Renal pelvis (tissue), 12 donors: ENCODE measurements around the gene OOEP. TPM values are rescaled to one million over a fixed set of nuclear protein-coding genes. Genes with fewer than 3 reads are reported as not detected.
"Not testable (repeated sequence)": the region's sequence is repeated elsewhere in the genome, so short reads cannot be mapped to it uniquely, and the experiment has no call there.

ENCODE experiments used
- DNase-seq: peaks from one replicate; pipeline ENCODE4 v3.0.0-alpha.2; 2013
- long read RNA-seq, 16 experiments: transcript quantifications; one replicate each; lab custom pipeline, GENCODE V29; 2026
- polyA plus RNA-seq, 3 donors: library from polyadenylated mRNA; unstranded; fragments of 120-200 nt; gene quantifications; one replicate each; pipeline ENCODE4 v1.2.1, GENCODE V29; 2013; ENCODE audit not compliant: insufficient read length in 3 of 3

Gene OOEP
- under 1 TPM in 2 of 3 donors, not detected in 1; 0.16 to 0.79 TPM for polyA plus RNA-seq
- long read RNA-seq, donor 1 = 0 reads
- long read RNA-seq, donor 2 = 0 reads
- long read RNA-seq, donor 3 = 0 reads
- long read RNA-seq, donor 4 = 0 reads
- long read RNA-seq, donor 5 = 0 reads
- long read RNA-seq, donor 6 = 0 reads
- long read RNA-seq, donor 7 = 0 reads
- long read RNA-seq, donor 8 = 0 reads
- long read RNA-seq, donor 9 = 0 reads
- long read RNA-seq, donor 10 = 0 reads
- long read RNA-seq, donor 11 = 0 reads
- long read RNA-seq, donor 12 = 0 reads
- long read RNA-seq, donor 13 = 0 reads
- long read RNA-seq, donor 14 = 0 reads
- long read RNA-seq, donor 15 = 0 reads
- long read RNA-seq, donor 16 = 0 reads

DNA sequence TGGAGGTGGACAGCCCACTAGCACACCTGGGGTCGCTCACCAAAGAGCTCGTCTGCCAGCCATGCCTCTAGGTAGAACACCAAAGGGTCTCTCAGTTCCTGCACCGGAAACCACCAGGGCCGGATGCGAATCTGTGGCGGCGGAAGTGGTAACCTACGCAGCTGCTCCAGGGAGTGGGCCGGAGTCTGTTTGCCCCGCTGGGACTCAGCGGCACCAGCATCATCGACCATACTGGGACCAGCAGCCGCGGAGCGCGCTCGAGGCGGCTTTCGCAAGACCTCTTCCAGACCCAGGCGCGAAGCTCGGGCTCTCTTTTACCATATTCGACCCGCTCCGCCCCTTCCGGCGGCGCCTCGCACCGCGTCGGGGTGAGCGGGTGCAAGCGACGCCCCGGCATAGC is at the start of gene OOEP:
Gene OOEP, minus strand, starts transcription at position 335 of the 400 bp plus-strand sequence. Its CDS starts 105 bp downstream, at position 230.
- no peak for DNase-seq

DNA sequence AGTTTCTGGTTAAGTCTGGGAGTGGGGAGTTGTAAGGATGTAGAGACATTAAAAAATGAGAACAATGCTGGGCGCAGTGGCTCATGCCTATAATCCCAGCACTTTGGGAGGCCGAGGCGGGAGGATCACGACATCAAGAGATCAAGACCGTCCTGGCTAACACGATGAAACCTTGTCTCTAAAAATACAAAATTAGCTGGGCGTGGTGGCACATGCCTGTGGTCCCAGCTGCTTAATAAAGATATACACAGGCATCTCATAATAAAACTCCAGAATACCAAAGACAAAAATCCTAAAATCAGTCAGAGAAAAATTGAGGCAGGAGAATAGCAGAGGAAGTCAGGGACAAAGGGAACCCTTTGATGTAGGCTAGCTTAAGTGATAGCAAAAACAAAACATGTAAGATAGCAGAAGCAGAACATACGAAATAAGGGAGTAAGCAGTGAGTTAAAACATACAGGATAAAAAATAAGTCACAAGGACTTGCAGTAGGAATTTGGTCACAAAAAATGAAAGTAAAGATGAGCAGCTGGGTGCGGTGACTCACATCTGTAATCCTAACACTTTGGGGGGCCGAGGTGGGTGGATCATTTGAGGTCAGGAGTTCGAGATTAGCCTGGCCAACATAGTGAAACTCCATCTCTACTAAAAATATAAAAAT is 48.5 kb upstream of the OOEP start:
- DNase-seq = no peak

DNA sequence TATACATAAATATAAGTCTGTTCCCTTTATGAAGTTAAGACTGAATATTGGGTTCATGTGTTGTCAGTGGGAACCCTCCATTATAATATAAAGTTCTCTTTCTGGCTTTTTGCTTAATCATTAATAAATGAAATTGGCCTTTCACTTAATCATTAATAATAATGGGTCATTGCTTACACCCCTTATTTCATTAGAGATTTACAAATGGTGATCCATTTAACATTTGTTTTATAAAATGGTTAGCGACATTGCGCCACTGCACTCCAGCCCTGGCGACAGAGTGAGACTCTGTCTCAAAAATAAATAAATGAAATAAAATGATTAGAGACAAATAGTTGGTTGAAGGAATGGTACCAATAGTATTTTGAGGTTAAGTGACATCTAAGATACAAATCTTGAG is 43.4 kb upstream of the OOEP start:
- DNase-seq = no peak

DNA sequence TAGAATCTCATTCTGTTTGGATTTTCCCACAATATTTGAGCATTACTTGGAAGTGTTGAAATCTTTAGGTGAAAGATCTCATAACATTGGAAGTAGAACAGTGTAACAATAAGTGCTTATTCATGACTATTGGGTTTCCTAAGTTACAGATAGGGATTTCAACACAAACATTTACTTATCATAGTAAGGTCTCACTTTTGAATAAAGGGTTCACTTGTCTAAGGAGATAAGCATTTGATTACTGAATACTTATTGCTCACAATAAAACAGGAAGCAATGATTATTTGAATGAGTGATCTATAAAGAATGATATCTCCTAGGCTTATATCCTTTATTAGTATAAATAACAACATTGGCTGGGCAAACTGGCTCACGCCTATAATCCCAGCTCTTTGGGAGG is 39.7 kb upstream of the OOEP start:
- DNase-seq = no peak

DNA sequence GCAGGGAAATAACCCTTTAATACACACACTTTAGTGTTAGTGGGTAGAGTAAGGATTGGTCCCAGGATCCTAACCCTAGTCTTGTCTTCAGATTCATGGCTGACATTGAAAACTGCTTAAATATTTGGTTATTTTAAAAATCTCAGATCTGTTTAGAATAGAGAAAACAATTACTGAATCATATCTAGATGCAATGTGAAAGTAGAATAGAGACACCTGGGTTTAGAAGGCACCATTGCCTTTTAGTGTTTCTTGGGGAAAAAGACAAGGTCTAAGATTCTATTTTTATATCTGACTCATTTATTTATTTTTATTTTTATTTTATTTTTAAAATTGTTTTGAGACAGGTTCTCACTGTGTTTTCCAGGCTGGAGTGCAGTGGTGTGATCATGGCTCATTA is 31.0 kb upstream of the OOEP start:
- no peak for DNase-seq

DNA sequence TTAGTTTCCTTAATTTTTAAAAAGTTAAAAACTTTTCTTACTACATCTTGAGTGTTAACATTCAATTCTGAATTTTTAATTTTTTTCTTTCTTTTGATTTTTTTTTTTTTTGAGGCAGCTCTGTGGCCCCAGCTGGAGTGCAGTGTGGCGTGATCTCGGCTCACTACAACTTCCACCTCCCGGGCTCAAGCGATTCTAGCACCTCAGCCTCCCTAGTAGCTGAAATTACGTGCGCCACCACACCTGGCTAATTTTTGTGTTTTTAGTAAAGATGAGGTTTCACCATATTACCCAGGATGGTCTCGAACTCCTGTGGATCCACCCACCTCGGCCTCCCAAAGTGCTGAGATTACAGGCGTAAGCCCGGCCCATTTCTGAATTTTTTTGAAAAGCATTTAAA is 26.2 kb upstream of the OOEP start:
- no peak for DNase-seq

DNA sequence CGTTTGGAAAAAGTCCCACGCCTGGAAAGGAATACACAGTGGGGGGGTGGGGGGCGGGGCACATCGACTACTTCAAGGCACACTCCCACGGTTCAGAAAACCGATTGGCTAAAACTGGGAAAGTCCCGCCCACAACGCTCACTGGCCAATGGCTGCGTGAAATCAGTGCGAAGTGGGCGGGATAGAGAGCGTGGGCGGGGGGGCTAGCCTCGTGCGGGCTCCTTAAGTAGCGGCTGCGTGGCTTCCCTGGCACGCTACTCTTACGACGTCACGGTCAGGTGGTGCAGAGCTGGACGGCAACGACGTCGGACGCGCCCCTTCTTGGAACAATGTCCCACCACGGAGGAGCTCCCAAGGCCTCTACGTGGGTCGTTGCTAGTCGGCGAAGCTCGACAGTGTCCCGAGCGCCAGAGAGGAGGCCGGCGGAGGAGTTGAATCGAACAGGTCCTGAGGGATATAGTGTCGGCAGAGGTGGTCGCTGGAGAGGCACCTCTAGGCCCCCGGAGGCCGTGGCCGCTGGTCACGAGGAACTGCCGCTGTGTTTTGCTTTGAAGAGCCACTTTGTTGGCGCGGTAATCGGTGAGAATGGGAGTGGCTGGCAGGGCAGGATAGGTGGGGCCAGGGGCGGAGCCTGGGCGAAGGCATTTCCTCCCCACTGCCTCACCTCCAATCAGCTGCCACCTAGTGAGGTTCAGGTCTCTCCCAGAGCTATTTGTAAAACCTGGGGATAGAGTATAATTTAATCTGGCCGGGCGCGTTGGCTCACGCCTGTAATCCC is 25.1 kb upstream of the OOEP start, which contains the start of gene DDX43:
Gene DDX43, plus strand, starts transcription at position 252 of the 778 bp plus-strand sequence. Its CDS starts 78 bp downstream, at position 330.
- DNase-seq = no peak

DNA sequence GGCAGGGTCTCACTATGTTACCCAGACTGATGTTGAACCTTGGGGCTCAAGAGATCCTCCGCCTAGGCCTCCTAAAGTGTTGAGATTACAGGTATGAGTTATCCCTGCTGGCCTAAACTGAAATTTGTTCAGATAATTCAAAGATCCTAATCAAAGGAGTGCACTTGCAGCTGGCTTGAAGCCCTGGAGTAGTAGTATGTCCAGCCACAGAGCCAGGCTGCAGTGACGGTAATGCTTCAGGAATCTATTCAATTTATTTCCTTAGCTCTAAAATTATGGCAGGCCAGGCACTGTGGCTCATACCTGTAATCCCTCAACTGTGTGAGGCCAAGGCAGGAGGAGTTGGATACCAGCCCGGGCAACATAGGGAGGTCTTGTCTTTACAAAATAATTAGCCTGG is 23.6 kb upstream of the OOEP start:
- DNase-seq = no peak

DNA sequence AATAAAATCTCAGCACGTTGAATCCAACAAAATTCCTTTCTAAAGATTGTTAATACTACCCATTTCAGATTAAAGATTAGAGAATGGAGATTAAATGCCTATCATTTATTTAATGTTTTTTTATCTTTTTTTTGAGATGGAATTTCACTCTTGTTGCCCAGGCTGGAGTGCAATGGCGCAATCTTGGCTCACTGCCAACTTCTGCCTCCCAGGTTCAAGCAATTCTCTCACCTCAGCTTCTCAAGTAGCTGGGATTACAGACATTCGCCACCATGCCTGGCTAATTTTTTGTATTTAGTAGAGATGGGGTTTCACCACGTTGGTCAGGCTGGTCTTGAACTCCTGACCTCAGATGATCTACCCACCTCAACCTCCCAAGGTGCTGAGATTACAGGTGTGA is 22.5 kb upstream of the OOEP start:
- not testable (repeated sequence) for DNase-seq

DNA sequence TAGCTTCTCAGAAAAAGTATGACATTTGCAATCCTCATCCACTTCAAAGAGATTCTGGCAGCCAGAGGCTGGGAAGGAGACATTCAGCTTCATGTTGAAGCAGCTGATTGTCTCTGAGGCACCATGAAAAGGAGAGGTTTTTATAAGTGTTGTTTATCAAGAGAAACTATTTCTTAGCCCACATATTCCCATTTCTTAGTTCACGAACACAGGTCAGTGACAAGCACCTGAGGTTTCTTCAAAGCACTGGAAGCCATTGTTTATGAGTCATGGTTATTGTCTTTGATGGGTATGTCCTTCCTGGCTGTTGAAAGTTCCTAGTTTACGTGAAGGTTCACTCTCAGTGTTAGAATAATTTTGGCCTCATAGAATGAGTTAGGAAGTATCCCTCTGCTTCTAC is 22.0 kb upstream of the OOEP start:
- DNase-seq = no peak

DNA sequence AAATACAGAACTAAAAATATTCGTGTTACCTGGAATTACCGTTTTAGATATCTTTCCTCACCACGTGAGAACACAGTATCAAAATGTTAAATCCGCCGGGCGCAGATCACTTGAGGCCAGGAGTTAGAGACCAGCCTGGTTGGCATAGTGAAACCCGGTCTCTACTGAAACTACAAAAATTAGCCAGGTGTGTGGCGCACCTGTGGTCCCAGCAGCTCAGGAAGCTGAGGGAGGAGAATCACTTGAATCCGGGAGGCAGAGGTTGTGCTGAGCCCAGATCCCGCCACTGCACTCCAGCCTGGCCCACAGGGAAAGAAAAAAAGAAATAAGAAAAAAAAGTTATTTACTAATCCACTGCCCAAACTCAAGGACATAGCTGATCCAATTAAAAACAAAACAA is 20.2 kb upstream of the OOEP start:
- no peak for DNase-seq

DNA sequence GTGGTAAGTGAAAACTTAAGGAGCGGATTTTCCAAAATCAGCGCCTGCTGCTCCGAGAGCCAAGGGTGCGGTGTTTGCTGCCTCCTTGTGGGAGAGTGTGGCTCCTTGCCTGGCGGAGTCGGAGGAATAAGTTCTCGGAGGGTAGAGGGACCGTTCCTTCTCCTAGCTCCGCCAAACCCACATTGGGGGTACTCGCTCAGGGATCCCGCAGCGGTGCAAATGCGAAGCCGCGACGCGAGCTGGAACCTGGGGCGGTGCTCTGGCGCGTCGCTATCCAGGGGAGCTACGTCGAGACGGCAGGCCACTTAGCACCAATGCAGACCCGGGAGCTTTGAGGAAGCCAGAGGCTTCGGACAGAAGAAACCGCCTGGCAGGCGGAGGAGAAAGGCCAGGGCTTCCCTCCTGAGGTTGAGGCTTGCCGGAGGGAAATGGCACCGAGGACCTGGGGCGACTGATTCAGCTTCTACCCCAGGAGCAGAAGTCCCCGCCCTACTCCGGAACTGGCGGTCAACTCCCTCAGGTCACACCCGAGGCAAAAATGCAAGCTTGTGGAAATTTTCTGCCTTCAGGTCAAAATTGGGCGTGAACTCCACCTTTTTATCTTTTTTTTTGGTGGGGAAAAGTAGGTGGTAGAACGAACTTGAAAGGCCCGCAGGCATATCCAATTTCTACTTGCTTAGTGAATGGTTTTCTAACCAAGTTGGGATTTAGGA is 19.3 kb upstream of the OOEP start:
- peak; percentile 50 for DNase-seq

DNA sequence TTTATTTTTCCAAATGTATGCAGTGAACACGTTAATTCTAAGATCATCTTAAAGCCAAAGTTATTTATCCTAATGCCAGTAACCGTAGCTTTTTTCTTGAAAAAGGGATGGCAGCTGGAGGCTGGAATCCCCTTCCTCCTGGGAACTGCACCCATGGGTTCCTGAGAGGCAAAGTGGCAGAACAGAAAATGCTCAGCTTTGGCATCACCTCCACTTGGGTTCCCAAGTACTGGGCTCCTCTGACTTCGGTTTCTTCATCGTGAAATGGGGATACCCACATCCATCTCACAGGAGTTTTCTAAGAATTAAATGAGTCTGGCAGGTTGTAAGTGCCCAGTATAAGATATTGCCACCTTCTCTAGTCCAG is 18.7 kb upstream of the OOEP start:
- no peak for DNase-seq

DNA sequence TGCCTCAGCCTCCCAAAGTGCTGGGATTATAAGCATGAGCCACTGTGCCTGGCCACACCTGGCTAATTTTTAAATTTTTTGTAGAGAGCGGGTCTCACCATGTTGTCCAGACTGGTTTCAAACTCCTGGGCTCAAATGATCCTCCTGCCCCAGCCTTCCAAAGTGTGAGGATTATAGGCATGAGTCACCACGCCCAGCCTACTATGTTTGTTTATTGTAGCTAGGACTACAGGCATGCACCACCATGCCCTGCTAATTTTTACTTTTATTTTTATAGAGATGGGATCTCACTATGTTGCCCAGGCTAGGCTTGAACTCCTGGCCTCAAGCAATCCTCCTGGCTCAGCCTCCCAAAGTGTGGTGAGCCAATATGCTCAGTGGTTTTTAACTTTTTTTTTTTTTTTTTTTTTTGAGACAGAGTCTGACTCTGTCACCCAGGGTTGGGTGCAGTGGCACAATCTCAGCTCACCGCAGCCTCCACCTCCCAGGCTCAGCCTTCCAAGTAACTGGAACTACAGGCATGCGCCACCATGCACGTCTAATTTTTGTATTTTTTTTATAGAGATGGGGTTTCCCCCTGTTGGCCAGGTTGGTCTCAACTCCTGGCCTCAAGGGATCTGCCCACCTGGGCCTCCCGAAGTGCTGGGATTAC is 12.9 kb upstream of the OOEP start:
- no peak for DNase-seq

DNA sequence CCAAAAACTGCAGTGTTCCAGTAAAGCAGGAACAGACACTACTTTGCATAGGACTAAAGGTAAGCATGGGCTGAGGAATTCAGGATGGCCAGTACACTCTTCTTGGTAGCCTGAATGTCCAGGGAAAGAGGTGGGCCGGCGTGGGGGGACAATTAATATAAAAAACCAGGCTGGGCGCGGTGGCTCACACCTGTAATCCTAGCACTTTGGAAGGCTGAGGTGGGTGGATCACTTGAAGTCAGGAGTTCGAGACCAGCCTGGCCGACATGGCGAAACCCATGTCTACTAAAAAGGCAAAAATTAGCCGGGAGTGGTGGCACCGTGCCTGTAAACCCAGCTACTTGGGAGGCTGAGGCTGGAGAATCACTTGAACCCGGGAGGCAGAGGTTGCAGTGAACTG is 11.8 kb upstream of the OOEP start:
- not testable (repeated sequence) for DNase-seq

DNA sequence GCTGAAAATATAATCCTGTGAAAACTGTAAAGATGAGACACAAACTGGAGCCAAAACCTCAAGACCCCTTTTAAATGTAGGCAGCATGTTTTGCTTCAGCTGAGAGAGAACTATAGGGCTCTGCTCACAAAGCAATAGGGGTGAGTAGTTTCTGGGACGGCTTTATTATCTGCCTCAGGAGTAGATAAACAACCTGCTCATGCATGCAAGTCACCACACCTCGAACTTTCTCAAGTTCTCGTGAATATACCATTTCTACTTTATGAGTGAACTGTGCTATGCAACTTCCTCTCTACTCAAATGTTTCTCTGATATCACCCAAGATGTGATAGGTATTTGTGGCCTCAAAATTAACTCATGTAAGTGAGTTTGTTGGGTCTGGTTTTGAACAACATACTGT is 7.5 kb upstream of the OOEP start:
- no peak for DNase-seq

DNA sequence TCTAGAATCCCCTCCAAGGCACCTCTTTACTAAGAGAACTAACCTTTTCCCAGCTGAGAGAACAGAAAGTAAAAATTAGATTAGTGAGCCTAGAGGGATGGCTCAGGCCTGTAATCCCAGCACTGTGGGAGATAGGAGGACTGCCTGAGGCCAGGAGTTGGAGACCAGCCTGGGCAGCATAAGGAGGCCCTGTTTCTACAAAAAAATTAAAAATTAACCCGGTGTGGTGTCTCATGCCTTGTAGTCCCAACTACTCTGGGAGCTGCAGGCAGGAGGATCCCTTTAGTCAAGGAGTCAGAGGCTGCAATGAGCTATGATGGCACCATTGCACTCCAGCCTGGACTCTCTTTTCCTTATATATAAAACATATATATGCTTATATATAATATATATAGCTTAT is 5.5 kb upstream of the OOEP start:
- DNase-seq = no peak

DNA sequence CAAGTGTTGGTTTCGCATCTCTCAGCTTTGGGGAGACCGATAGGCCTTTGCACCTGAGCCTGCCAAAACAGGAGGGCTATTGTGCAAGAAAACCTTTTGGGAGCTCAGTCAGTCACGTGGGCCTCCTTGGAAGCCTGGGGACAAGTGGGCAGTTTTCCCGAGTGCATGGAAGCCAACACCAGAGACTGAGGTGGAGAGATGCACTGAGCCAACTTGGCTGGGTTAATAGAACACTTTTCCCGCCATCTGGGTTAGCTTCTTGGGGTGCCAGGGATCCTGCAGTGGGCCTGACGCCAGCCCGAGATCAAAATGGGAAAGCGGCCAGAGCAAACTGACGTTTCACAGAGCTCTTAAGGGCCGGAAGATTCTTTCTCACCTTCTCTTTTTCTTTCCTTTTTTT is 2.8 kb upstream of the OOEP start:
- DNase-seq = no peak

DNA sequence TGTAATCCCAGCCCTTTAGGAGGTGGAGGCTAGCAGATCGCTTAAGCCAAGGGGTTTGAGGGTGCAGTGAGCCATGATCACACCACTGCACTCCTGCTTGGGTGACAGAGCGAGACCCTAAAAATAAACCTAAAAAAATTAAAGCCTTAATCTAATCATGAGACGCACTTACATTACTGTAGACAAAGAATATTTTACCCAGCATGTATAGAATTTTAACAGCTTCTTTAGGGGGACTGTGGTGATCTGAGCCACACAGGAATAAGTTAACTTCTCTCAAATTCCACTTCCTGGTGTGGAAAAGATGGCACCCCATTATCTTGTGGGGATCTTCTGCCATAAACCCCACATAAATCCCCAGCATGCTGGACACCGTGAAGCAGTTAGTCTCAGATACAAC is 2.3 kb upstream of the OOEP start:
- DNase-seq = no peak

DNA sequence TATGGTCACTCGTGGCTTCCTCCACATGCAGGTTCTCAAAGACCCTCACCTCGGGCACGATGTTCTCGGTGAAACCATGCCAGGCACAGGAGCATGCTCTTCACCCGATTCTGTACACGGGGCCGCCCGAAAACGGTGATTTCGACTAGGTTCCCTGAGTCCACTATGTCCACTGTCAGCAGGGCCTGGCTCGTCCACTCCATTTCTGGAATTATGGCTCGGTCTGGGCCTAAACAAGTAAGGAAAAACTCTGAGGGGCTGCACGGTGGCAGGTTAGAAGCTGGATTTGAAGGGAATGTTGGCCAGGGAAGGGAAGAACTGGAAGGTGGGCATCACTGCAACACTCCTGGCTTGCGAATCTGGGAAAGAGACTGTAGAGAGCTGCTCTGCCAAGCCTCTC is 540 bp downstream of the OOEP start:
- DNase-seq = no peak

DNA sequence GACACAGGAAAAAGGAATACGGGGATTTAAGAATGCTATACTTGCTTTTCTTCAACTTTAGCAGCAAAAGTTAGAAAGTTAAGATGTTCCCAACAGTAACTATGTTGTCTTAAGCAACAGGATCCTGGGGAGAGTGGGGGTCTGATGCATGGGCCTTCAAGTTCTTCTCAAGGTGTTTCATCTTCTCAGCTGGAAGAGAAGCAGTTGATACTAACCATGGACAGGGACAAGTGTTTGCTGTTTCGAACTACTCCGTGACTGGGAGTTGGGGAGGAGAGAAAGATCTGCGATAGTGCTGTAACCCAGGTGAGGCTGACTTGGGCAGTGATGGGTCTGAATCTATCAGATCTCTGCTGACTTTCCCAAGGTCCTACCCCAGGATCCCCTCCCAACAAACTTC is 1.0 kb downstream of the OOEP start:
- DNase-seq = no peak
